HG03045 (cell line): ENCODE measurements around the gene MARCHF6.
A peak's percentile ranks its signal among the peaks of the same experiment; 100 is the strongest.
"Not testable (repeated sequence)": the region's sequence is repeated elsewhere in the genome, so short reads cannot be mapped to it uniquely, and the experiment has no call there.

ENCODE experiments used
- ATAC-seq: cut with Tn5 transposase; IDR thresholded peaks from one replicate; pipeline ENCODE4 v1.9.1; 2021; ENCODE audit warnings: mild to moderate bottlenecking, moderate library complexity; ENCODE audit not compliant: unreplicated experiment

Gene MARCHF6

DNA sequence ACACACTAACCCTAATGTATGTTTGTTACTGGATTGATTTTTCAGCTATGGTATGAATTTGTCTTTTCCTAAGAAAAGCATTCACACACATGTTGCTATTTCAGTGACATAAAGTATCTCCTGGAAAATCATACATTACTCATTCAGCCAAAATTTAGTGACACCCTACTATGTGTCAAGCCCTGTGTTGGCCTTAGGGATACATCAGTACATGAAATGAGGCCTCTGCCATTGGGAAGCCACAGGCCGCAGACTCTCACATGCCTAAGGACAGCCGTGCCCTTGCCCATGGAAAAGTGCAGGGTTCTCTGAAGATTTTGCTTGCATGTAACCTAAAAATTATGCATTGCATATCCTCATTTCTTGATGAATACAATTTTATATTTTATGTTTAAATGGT lies 5.2 kb upstream of the MARCHF6 start:
- no peak for ATAC-seq

- no peak for ATAC-seq
These were observed 2.1 kb upstream of the MARCHF6 start for GRCh38 chr5:10351199-10351905.

DNA sequence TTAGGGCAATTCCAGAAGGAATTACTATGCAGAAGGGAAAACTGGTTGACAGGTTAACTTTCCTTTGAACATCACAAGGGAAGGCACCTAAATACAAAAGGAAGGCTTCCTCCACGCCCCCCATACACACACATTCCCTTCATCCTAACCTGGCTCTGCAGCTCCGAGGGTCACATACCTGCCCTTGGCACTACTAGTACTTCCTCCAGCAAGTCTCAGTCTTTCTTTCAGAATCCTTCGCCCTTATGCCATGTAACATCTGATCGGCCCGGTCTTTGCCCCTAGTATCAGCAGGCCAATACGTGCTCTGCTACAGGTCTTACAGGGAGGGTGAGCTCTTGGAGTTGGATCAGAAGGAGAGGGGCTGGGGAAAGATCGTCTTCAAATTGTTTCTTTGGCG lies 1.6 kb upstream of the MARCHF6 start:
- ATAC-seq, result no peak

- peak; percentile 11 for ATAC-seq
These were observed 860 bp upstream of the MARCHF6 start for GRCh38 chr5:10352430-10353240.

GRCh38 chr5:10354048-10354872 lies 765 bp downstream of the MARCHF6 start:
- peak; percentile 27 for ATAC-seq

GRCh38 chr5:10355071-10355889 lies 1.8 kb downstream of the MARCHF6 start:
- no peak for ATAC-seq

- ATAC-seq, result no peak
These were observed 5.5 kb downstream of the MARCHF6 start for GRCh38 chr5:10358999-10359398.

- ATAC-seq, result no peak
These were observed 7.2 kb downstream of the MARCHF6 start for GRCh38 chr5:10360686-10361085.

DNA sequence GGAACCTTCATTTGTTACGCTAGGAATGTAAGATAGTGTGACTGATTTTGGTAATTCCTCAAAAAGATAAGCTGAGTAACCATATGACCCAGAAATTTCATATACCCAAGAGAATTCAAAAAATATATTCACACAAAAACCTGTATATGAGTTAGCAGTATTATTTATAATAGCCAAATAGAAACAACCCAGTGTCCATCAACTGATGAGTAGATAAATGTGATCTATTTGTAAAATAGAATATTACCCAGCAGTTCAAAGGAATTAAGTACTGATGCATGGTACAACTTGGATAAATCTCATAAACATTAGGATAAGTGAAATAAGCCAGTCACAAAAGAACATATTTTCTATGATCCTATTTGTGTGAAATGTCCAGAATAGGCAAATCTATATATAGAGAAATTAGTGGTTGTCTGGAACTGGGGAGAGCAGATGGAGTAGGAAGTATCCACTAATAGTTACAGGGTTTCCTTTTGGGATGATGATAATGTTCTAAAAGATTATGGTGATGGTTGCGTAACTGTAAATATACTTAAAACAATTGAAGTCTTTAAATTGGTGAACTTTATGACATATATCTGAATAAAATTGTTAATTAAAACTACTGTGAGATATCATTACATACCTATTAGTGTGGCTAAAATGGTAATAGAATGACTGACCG lies 10.2 kb downstream of the MARCHF6 start:
- no peak for ATAC-seq

GRCh38 chr5:10364186-10364689 lies 10.7 kb downstream of the MARCHF6 start:
- ATAC-seq, result no peak

GRCh38 chr5:10365782-10366181 lies 12.3 kb downstream of the MARCHF6 start:
- ATAC-seq, result no peak

DNA sequence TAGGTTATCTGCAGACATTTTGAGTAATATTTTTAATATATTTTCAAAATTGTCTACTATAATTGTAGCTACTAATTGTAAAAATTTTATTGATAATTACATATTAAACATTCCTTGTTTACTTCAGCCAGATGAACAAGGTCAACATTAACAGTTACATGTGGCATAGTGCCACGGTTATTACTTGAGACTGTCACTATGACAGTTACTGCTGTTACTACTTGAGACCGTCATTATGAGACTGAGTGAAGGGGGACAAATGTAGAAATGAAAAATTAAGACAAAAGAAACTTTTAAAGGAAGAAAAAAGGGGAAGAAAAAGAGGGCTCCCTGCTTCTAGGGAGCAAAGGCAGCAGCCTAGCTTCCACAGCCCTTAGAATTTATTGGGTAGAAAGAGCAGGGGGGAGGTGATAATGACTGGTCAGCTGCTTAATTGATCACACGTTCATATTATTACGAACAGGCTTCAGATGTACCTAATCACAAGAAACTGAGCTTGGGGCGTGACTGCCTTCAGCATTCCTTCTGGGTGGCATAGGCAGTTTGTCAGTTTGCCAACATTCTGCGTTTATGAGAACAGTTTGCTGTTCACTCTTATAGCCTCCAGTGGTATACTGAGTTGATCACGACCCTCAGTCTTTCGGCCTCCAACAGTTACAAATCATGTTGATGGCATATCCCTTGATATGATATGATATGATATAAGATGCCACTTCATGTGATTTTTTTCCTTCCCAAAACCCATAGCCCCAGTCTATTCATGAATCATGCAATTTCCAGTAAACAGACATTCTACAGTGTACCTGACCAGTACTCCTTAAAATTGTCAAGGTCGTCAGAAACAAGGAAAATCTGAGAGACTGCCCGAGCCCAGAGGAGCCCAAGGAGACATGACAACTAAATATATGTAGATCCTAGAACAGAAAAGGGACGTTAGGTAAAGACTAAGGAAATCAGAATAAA lies 13.1 kb downstream of the MARCHF6 start:
- no peak for ATAC-seq

DNA sequence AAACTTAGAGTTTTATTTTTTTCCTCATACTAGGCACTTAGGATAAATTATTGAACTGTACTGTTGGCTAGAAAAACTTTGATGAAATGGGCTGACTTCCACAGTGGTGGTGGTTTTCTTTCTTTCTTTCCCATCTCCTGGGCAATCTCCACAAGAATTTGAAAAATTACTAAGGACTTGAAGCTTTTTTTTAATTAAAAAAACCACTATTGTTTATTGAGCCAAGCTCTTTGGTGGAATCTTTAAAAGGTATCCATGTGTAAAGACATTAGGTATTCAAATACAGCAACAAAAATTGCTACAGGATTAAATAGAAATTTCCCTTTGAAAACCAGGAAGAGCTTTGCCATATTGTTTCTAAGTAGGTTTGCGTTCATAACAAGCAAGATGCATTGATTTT lies 14.1 kb downstream of the MARCHF6 start:
- ATAC-seq, result no peak

- no peak for ATAC-seq
These were observed 17.4 kb downstream of the MARCHF6 start for GRCh38 chr5:10370931-10371330.

GRCh38 chr5:10371369-10371768 lies 17.9 kb downstream of the MARCHF6 start:
- ATAC-seq, result not testable (repeated sequence)

GRCh38 chr5:10372726-10373709 lies 19.5 kb downstream of the MARCHF6 start:
- no peak for ATAC-seq
